Subcutaneous adipose tissue (tissue), 4 donors: Measurements from ENCODE around the gene TNC. TPM values are rescaled to one million over a fixed set of nuclear protein-coding genes. Genes with fewer than 3 reads are reported as not detected.

Experiments used
- total RNA-seq, 4 donors: library from RNA; depleted of rRNA; stranded (reverse); fragments of >200 nt; gene quantifications; one replicate each; pipeline ENCODE4 v1.1.0, GENCODE V29; 2016
- TF ChIP-seq, protein P1 (sequence below): fragments of 450-650 bp; IDR thresholded peaks from one replicate; pipeline ENCODE4 v1.5.1; 2016; ENCODE audit warnings: low read depth, mild to moderate bottlenecking, control low read depth, antibody characterized with exemption, moderate library complexity

The TNC gene
- total RNA-seq, 4 donors from 2014 or later = 2.4 to 17.3 (median 8.3) TPM

DNA sequence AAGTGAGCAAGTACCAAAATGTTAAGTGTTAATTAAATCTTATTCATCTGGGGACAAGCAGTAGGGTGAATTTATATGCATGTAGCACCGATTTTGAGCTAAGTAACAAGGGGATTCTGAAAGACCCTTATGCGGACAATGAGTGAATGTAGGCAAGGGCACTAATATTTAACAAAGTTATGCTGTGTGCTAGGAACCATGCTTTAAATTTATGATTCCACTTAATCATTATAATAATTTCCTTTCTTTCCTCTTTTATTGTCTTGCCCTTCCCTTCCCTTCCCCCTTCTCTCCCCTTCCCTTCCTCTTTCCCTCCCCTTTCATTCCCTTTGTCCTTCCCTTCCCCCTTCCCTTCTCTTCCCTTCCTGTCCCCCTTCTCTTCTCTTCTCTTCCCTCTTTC is 25.7 kb upstream of the TNC start:
- TF ChIP-seq, protein P1, sequence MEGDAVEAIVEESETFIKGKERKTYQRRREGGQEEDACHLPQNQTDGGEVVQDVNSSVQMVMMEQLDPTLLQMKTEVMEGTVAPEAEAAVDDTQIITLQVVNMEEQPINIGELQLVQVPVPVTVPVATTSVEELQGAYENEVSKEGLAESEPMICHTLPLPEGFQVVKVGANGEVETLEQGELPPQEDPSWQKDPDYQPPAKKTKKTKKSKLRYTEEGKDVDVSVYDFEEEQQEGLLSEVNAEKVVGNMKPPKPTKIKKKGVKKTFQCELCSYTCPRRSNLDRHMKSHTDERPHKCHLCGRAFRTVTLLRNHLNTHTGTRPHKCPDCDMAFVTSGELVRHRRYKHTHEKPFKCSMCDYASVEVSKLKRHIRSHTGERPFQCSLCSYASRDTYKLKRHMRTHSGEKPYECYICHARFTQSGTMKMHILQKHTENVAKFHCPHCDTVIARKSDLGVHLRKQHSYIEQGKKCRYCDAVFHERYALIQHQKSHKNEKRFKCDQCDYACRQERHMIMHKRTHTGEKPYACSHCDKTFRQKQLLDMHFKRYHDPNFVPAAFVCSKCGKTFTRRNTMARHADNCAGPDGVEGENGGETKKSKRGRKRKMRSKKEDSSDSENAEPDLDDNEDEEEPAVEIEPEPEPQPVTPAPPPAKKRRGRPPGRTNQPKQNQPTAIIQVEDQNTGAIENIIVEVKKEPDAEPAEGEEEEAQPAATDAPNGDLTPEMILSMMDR = no peak

DNA sequence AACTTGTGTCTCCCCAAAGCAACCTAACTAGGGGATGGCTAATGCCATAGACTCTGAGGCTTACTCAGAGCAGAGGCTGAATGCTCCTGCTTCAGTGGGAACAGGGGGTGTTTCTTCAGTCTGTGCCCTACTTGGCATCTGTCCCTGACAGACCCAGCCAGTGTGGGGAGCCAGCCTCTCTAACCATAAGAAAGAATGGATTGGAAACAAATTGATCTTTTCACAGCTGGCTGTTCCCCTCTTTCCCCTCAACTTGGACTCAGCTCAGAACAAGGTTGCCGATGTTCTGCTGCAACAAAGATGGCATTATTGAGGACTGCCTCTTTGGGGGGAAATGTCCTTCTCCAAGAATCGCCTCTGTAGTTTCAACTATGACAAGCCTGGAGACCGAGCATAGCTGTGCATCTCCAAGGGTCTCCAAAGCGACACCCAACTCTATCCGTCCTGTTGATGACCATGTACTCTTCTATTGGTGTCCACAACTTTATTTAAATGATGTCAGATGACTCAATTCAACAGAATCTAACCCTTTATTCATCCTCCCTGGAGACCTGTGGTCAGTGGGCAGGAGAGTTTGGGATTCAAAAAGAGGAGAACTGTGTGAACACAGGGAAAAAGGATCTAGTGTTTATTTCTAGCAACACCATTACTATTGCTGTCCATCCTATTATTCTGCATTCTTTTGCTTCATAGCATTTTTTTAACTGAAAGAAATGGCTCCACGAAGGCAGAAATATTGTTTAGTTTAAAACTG is 24.7 kb upstream of the TNC start:
- TF ChIP-seq, protein P1 = no peak

DNA sequence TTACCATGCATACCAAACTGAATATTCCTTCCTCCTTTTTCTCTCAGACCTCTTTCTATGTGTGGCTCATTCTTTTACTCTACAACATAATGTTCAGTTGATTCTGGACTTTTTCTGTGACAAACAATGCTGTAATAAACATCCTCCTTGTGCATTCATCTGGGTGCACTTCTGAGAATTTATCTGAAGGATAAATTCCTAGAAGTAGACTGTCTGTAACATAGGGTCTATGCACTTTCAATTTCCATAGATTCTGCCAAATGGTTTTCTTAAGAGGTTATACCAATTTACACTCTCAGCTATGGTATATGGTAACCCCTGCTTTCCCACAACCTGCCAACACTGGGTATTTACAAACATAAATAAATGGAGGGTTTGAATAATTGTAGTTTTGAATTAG is 24.1 kb upstream of the TNC start:
- TF ChIP-seq, protein P1 = no peak

DNA sequence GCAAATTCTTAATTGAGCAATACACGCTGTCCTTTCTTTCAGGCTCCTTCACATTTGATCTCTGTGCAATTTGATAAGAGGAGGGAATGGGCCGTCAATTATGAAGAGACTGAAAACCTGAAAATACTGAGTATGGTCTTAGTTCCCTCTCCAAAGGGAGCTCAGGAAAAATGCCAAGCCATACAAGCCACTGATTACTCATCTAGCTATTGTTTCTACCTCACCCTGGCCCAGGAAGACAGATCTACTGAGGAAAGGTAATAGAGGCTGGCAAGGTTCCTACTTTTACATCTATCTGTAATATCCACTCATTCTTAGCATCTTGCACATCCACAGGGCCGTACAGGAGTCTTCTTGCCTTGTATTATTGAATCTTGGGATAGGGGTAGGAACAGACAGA is 23.7 kb upstream of the TNC start:
- TF ChIP-seq, protein P1 = no peak

DNA sequence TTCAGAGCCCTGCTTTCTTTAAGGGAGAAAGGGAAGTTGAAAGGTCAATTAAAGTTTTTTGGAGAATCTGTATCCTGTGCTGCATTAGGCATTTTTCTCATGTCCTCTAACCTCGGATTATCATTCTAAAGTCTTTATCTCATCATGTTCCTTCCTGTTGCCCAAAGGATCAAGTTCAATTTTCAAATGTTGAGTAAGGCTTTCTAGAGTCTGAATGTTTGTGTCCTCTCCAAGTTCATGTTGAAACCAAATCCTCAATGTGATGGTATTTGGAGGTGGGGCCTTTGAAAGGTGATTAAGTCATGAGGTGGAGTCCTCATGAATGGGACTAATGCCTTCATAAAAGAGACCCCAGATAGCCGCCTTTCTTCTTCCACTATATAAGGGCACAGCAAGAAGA is 20.2 kb upstream of the TNC start:
- TF ChIP-seq, protein P1 = no peak

DNA sequence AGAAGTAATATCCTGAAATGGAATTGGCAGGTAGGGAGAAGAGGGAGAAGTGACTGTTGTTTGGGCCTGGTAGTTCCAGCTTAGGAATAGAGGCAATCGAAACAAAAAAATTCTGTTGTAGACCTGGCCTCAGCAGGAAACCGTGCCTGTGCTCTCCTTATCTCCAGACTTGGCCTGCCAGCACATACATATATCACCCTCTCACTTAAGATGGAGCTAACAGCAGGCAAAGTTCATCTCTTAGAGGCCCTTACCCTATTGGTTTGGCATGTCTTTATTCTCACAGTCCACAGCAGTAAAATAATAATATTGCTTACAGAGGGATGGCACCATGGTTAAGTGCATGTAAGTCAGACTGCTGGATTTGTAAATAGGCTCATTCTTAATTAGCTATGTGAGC is 19.6 kb upstream of the TNC start:
- TF ChIP-seq, protein P1 = no peak

DNA sequence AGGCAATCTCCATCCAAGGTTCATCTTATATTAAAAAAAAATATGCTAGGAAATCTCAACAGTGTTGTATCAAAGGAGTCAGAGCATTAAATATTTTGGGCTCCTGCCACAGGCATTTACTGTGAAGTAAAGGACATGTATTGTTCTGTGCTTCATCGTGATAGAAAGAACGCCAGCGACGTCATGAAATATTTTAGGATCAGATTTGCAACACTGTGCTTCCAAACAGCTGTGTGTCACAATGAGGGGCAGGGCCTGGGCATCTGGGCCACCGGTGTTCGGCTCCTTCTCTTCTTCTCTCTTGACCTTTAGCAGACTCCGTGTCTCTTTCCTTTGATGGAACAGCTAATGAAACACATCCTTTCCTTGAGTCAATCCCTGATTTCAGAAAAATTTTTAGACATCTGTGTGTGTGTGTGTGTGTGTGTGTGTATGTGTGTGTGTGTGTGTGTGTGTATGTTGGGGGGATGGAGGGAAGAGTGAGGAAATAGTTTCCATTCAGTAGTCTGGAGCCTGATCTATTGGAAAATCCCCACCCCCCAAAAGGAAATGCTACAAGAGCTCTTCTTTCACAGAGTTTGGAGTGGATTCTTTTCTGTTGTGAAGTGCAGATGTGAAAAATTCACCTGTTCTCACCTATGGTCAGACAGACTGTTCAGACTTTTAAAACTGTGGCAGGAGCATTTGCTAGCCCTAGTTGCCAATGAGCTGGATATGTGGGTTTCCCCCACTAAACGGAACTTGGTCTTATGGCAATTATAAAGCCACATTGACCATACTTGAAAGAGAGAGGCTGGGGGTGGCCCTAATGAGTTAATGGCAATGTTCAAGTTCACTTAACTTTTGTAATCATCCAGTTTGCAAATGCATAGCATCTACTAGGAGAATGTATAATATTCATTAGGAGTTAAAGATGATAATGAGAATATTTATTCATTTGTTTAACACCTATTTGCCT is 18.1 kb upstream of the TNC start:
- TF ChIP-seq, protein P1 = no peak
